ENCODE results near the gene GTF2H4.
A peak's percentile ranks its signal among the peaks of the same experiment; 100 is the strongest.

GTF2H4 gene

DNA sequence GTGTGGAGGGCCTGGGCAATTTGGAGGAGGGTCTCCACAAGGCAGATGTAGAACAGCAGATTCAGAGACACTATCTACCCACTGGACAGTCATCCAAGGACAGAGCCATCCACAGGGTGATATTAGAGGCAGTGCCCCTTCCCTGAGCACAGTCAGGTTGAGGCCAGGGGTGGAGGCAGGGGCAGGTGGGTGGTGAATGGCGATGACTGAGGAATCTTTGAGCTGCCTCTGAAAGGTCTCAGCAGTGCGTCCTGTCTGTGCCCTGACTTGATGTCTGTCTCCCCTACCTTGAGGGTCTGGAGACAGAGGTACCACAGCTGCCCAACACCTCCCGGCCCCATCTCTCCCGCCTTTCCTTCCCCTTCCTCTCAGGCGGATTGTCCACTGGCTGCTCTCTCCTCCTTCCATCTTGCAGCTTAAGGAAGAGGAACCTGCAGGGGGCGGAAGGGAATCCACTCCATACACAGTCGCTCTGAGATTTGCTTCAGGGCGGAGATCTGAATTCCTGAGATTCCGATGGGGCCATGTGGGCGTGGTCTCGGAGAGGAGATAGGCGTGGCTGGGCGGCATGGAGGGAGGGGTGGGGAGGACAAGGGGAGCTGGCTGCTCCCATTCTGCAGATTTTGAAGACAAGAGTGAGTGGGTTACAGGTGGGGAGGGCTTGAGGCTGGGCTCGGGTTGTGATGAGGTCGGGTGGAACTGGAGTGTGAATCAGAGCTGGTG is 34.5 kb downstream of the GTF2H4 start:
- no peak for ATAC-seq
- Mint-ChIP-seq H3K36me3 (no peaks in the 10 kb centered on the region), H3K4me3 (no peak overlapping the region), H3K9me3 (no peaks in the 10 kb centered on the region), H3K27me3 (peaks cover 65% of the 10 kb centered on the region), H3K27ac (no peak overlapping the region), H3K4me1 (peaks cover 7% of the 10 kb centered on the region)

DNA sequence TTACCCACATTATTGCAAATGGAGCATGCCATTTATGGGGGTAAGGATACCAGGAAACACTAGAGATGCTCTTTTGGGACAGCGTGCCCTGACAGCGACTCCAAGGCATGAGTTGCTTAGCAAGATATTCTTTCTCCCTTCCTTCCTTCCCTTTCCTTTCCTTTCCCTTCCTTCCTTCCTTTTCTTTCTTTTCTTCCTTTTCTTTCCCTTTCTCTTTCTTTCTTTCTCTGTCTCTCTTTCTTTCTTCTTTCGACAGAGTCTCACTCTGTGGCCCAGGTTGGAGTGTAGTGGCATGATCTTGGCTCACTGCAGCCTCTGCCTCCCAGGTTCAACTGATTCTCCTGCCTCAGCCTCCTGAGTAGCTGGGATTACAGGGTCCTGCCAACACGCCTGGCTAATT is 36.0 kb downstream of the GTF2H4 start:
- ATAC-seq: no peak
- Mint-ChIP-seq H3K4me1 (peaks cover 7% of the 10 kb centered on the region), H3K36me3 (peaks cover 11% of the 10 kb centered on the region), H3K27ac (no peak overlapping the region), H3K4me3 (no peak overlapping the region), H3K27me3 (peaks cover 71% of the 10 kb centered on the region), H3K9me3 (no peaks in the 10 kb centered on the region)

DNA sequence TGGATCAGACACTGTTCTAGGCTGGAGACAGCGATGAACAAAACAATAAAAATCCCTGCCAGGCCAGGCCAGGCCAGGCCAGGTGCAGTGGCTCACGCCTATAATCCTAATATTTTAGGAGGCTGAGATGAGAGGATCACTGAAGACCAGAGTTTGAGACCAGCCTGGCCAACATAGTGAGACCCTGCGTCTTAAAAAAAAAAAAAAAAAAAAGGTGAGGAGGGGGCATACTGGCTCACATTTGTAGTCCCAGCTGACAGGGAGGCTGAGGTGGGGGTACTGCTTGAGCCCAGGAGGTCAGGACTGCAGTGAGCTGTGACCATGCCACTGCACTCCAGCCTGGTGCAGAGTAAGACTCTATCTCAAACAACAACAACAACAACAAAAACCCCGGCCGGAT is 37.3 kb downstream of the GTF2H4 start:
- Mint-ChIP-seq H3K36me3 (peaks cover 23% of the 10 kb centered on the region), H3K9me3 (peaks cover 6% of the 10 kb centered on the region), H3K27ac (no peak overlapping the region), H3K4me1 (peaks cover 7% of the 10 kb centered on the region), H3K27me3 (peaks cover 73% of the 10 kb centered on the region), H3K4me3 (no peak overlapping the region)
- ATAC-seq: no peak

DNA sequence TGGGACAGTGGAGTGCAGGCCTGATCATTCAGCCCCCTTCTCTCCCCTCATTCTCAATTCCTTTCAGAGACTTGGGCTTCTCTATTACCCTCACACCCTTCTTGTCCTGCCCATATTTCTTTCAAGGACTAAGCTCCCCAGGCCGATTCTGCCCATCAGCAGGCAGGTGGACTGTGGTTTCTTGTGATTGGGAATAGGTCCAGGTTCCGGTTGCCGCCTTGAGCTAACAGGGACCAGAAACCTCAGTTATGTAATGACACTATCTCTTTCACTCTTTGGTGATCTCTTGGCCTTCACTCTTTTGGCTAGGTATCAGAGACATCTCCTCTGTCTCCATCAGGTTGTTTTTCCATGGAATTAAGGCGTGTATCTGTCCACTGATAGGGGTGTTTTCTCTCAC is 39.2 kb downstream of the GTF2H4 start:
- Mint-ChIP-seq H3K27me3 (peaks cover 66% of the 10 kb centered on the region), H3K4me3 (no peak overlapping the region)

DNA sequence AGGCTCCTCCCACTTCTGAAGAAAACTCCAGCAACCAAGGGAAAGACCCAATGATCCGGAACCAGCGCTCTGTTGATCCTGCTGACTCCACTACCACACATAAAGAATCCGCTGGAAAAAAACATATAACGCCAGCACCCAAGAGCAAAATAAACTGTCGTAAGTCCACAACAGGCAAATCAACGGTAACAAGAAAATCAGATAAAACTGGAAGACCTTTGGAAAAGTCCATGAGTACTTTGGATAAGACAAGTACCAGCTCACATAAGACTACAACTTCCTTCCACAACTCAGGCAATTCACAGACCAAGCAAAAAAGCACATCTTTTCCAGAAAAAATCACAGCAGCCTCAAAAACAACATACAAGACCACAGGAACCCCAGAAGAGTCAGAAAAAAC is 40.8 kb downstream of the GTF2H4 start:
- Mint-ChIP-seq H3K9me3 (peaks cover 14% of the 10 kb centered on the region), H3K27me3 (peaks cover 50% of the 10 kb centered on the region), H3K4me1 (peaks cover 20% of the 10 kb centered on the region), H3K36me3 (peaks cover 23% of the 10 kb centered on the region), H3K27ac (no peak overlapping the region), H3K4me3 (no peak overlapping the region)
- ATAC-seq: no peak

More for the DNA sequence above, 39.2 kb downstream of the GTF2H4 start:
- peaks cover 23% of the 10 kb centered on the region for H3K36me3 Mint-ChIP-seq
- H3K4me1 Mint-ChIP-seq: peaks cover 19% of the 10 kb centered on the region
- no peak for ATAC-seq
- peaks cover 14% of the 10 kb centered on the region for H3K9me3 Mint-ChIP-seq
- no peak overlapping the region for H3K27ac Mint-ChIP-seq

DNA sequence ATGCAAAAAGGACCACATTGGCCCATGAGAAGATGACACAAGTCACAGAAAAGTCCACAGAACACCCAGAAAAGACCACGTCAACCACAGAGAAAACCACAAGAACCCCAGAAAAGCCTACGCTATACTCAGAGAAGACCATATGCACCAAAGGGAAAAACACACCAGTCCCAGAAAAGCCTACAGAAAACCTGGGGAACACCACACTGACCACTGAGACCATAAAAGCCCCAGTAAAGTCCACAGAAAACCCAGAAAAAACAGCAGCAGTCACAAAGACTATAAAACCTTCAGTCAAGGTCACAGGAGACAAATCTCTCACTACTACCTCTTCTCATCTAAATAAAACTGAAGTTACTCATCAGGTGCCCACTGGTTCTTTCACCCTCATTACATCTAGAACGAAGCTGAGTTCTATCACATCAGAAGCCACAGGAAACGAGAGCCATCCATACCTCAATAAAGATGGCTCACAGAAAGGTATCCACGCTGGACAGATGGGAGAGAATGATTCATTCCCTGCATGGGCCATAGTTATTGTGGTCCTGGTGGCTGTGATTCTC is 44.0 kb downstream of the GTF2H4 start:
- peaks cover 42% of the 10 kb centered on the region for H3K4me1 Mint-ChIP-seq
- H3K4me3 Mint-ChIP-seq: peak overlapping the region; percentile 6
- peaks cover 14% of the 10 kb centered on the region for H3K9me3 Mint-ChIP-seq
- peak; percentile 47 for ATAC-seq
- H3K36me3 Mint-ChIP-seq: peaks cover 23% of the 10 kb centered on the region
- peak overlapping the region; percentile 13 for H3K27ac Mint-ChIP-seq
- peaks cover 43% of the 10 kb centered on the region for H3K27me3 Mint-ChIP-seq

DNA sequence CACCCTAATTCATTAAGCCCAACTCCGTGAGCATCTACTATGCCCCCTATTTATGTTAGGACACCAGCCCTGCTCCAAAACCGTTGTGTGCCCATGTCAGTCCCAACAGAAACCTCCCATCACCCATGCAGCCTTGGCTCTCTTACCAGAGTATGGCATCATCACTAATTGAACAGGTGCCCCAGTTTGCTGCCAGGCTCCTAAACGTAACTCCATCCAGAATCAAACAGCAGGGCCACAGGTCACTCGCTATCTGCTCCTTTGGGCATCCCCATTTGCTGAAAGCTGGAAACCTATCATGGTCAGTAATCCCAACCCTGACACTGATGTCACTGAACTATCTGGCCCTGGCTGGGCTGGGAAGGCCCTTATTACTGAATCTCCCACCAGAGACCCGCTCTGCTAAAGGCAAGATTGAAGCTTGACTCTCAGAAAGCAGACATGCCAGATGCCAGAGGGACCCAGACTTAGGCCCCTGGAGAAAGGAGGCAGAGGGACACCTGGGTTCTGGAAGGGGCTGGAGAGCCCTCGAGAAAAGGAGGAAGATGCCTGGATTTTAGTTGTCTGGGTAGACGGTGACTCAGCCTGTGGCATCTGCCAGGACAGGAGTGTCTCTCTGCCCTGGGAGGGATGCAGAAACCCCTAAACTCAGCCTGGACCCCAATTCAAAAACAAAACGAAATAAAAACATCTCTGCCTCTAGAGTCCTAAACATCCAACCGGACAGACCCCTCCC is 46.8 kb downstream of the GTF2H4 start:
- Mint-ChIP-seq H3K4me1 (peaks cover 42% of the 10 kb centered on the region), H3K4me3 (peak overlapping the region; percentile 80), H3K27ac (peak overlapping the region; percentile 84), H3K27me3 (peaks cover 35% of the 10 kb centered on the region), H3K9me3 (peaks cover 11% of the 10 kb centered on the region), H3K36me3 (peaks cover 5% of the 10 kb centered on the region)
- no peak for ATAC-seq

DNA sequence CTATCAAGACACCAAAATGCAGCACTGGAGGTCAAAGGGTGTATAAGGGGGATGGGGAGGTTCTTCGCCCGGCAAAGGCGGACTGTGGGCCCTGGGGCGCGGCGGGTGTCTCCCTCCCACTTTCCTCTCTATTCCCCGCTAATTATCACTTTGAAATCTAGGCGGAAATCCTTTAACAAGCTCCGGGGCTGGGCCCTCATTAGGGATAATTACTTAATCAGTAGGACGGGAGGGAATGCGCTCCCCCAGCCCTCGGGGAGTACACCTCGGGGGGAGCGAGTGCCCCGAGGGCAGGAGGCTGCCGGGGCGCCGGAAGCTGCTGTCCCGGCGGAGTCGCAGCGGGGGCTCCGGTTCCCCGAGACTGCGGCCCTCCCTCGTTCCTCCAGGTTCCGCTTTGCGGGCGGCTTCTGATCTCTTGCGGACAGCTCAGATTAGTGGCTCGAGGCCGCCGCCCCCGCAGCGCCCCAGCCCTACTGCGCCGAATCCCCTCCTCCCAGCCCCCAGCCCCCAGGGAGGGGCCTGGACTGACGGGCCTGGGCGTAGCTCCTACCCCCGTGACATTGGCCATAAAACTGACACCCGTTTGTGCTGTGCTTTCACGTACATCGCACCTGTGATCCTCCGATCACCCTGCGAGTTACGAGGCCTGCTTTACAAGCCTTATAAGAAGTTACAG is 47.5 kb downstream of the GTF2H4 start:
- H3K4me3 Mint-ChIP-seq: peak overlapping the region; percentile 80
- peak overlapping the region; percentile 84 for H3K27ac Mint-ChIP-seq
- ATAC-seq: peak; percentile 94
- H3K27me3 Mint-ChIP-seq: peaks cover 29% of the 10 kb centered on the region
- H3K4me1 Mint-ChIP-seq: peaks cover 42% of the 10 kb centered on the region
- H3K36me3 Mint-ChIP-seq: no peaks in the 10 kb centered on the region
- H3K9me3 Mint-ChIP-seq: peaks cover 8% of the 10 kb centered on the region

DNA sequence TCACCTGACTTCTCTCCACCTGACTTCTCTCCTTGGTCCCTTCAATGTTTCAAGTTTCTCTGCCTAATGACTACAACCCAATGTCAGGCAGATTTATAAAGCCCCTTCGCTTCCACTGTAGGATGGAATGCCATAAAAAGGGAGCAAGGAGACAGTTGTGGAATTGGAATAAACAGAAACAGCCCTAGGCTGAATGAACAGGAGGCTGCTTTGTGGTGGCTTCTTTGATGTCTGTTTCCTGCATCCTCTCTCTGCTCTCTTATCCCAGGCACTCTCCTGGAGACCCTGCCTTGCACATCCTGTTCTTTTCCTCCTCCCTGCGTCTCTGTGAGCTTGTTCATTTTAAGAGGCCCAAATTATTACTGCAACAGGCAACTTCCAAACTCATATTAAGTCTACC is 49.7 kb downstream of the GTF2H4 start:
- H3K4me1 Mint-ChIP-seq: peaks cover 25% of the 10 kb centered on the region
- peaks cover 33% of the 10 kb centered on the region for H3K27me3 Mint-ChIP-seq
- ATAC-seq: no peak
- H3K36me3 Mint-ChIP-seq: no peaks in the 10 kb centered on the region
- H3K27ac Mint-ChIP-seq: no peak overlapping the region
- H3K4me3 Mint-ChIP-seq: no peak overlapping the region
- H3K9me3 Mint-ChIP-seq: no peaks in the 10 kb centered on the region

DNA sequence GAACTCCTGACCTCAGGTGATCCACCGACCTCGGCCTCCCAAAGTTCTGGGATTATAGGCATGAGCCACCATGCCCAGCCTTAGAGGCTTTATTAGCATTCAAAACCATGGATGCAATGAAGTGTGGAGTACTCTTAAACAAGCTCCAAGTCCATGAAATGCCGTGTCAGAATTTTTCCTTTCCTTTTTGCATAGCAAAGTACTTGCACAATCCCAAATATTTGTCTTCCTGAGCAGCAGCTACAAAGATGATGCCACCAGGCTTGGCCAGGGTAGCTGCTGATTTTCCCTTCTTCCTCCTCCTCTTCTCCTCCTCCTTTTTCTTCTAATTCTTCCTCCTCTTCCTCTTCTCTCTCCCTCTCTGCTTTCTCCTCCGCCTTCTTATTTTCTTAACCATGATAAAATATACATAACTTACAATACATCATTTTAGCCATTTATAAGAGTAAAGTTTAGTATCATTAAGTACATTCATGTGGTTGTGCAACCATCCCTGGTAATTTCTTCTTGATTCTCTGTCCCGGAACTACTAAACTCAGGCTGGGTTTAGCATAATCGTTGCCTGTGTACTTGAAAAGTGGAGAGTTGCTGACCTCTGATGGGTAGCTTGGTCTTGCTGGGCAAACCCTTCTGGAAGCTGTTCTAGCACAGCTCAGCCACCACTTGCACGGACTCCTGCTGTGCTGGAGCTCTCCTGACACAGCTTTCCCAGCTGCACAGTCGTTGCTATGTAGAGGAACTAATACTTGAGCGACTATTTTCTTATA is 53.1 kb downstream of the GTF2H4 start:
- H3K27ac Mint-ChIP-seq: no peak overlapping the region
- no peak for ATAC-seq
- peaks cover 59% of the 10 kb centered on the region for H3K27me3 Mint-ChIP-seq
- no peaks in the 10 kb centered on the region for H3K36me3 Mint-ChIP-seq
- no peaks in the 10 kb centered on the region for H3K9me3 Mint-ChIP-seq
- peaks cover 7% of the 10 kb centered on the region for H3K4me1 Mint-ChIP-seq
- no peak overlapping the region for H3K4me3 Mint-ChIP-seq

DNA sequence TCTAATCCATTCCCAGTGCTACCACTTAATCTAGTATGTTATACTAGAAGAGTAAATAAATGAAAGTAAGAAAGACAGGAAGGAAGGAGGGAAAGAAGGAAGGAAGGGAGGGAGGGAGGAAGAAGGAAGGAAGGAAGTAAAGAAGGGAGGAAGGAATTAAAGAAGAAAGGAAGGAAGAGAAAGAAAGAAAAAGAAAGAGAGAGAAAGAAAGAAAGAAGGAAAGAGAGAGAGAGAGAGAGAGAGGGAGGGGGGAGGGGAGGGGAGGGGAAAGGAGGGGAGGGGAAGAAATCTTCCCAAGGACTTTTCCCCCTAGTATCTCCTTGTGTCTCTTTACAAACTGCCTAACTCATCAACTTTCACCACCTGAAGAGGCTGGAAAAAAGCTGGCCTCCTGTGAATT is 54.7 kb downstream of the GTF2H4 start:
- H3K36me3 Mint-ChIP-seq: no peaks in the 10 kb centered on the region
- no peak overlapping the region for H3K4me3 Mint-ChIP-seq
- H3K4me1 Mint-ChIP-seq: no peaks in the 10 kb centered on the region
- H3K27ac Mint-ChIP-seq: no peak overlapping the region
- H3K27me3 Mint-ChIP-seq: peaks cover 65% of the 10 kb centered on the region
- ATAC-seq: no peak
- no peaks in the 10 kb centered on the region for H3K9me3 Mint-ChIP-seq

DNA sequence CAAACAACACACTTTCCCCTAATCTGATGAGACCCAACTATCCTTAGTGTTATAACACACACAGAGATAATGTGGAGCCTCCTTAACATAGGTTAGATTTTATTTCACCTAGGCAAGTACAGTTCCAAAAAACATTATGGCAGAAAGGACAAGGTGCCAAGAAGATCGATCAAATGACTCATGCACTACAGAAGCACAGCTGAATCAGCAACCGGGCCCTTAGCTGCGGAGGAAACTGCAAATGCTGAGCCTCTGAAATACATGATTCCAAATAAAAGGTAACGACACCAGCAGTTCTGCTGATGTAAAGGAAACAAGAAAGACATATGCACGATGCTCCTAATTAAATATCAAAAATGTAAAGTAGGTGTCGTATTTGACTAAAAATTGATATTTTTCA is 55.6 kb downstream of the GTF2H4 start:
- Mint-ChIP-seq H3K4me1 (no peaks in the 10 kb centered on the region), H3K4me3 (no peak overlapping the region), H3K27me3 (peaks cover 59% of the 10 kb centered on the region), H3K9me3 (no peaks in the 10 kb centered on the region), H3K27ac (no peak overlapping the region), H3K36me3 (no peaks in the 10 kb centered on the region)
- no peak for ATAC-seq

Measured in stimulated activated memory B cell treated with anti-CD40 and anti-IgM and Interleukin-4, amounts not matched to agents 10 μg/mL and 1 μg/mL and 100 μg/mL, for 72 hours (primary cell).